ENCODE data around the gene TMEM74B. TPM values are rescaled to one million over a fixed set of nuclear protein-coding genes. Genes with fewer than 3 reads are reported as not detected.

The TMEM74B gene
- total and polyA plus RNA-seq, 4 donors: 0.14 to 3.4 (median 0.59) TPM

DNA sequence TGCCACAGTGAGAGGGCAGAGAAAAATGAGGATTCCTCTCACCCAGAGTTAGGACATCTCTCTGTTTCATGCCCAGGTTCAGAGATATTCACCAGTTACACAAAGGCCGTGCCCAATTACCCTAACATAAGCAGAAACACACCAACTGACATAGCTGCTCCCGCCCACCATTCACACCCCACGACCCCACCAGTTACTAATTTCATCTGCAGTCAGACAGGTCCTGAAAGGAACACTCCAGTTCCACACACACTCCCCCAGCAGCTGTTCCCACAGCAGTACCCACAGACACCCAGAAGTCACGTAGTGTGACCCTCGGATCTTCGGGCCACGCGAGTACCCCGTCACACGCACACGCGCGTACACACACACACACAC is 532 bp downstream of the TMEM74B start:
- no peaks in the 10 kb centered on the region for H3K36me3 ChIP-seq (ENCODE audit: control insufficient read depth in 4 of 4, insufficient read depth in 3 of 4, low read depth in 1 of 4, low read length in 3 of 4)
- H3K4me3 ChIP-seq (ENCODE audit: low read depth in 1 of 3, low read length in 3 of 3): peak overlapping the region in 1 of 3 donors; percentile 67
- no peaks in the 10 kb centered on the region for H3K9me3 ChIP-seq (ENCODE audit: control insufficient read depth in 4 of 4, low read length in 3 of 4)
- H3K9ac ChIP-seq (ENCODE audit: low read depth in 1 of 2, low read length in 2 of 2): no peak overlapping the region
- H3K27me3 ChIP-seq (ENCODE audit: control insufficient read depth in 4 of 4, insufficient read depth in 4 of 4, low read length in 3 of 4): no peaks in the 10 kb centered on the region
- 35% methylated on average over 13 of the region's 13 CpGs for whole genome bisulfite sequencing
- TF ChIP-seq RXRA (IDR thresholded peaks at IDR 0.05): no peak
- TF ChIP-seq GABPA (IDR thresholded peaks at IDR 0.05 in 1 of 2, conservative IDR thresholded peaks at IDR 0.05 in 1 of 2): no peak
- TF ChIP-seq JUND (IDR thresholded peaks at IDR 0.05): no peak
- no peak for TF ChIP-seq HNF4A (conservative IDR thresholded peaks at IDR 0.05)
- TF ChIP-seq, protein P1, sequence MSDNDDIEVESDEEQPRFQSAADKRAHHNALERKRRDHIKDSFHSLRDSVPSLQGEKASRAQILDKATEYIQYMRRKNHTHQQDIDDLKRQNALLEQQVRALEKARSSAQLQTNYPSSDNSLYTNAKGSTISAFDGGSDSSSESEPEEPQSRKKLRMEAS (IDR thresholded peaks at IDR 0.05): no peak
- TF ChIP-seq FOXA1 (IDR thresholded peaks at IDR 0.05): no peak
- TF ChIP-seq NR2F2 (IDR thresholded peaks at IDR 0.05): no peak
- TF ChIP-seq FOXA2 (IDR thresholded peaks at IDR 0.05): no peak
- no peak for TF ChIP-seq EGR1 (IDR thresholded peaks at IDR 0.05; ENCODE audit: low read depth in 2 of 2)
- no peak for TF ChIP-seq RAD21 (IDR thresholded peaks at IDR 0.05)
- TF ChIP-seq, protein P2, sequence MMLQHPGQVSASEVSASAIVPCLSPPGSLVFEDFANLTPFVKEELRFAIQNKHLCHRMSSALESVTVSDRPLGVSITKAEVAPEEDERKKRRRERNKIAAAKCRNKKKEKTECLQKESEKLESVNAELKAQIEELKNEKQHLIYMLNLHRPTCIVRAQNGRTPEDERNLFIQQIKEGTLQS (IDR thresholded peaks at IDR 0.05): no peak
- TF ChIP-seq, protein P3, sequence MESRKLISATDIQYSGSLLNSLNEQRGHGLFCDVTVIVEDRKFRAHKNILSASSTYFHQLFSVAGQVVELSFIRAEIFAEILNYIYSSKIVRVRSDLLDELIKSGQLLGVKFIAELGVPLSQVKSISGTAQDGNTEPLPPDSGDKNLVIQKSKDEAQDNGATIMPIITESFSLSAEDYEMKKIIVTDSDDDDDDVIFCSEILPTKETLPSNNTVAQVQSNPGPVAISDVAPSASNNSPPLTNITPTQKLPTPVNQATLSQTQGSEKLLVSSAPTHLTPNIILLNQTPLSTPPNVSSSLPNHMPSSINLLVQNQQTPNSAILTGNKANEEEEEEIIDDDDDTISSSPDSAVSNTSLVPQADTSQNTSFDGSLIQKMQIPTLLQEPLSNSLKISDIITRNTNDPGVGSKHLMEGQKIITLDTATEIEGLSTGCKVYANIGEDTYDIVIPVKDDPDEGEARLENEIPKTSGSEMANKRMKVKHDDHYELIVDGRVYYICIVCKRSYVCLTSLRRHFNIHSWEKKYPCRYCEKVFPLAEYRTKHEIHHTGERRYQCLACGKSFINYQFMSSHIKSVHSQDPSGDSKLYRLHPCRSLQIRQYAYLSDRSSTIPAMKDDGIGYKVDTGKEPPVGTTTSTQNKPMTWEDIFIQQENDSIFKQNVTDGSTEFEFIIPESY (IDR thresholded peaks at IDR 0.05): no peak
- no peak for TF ChIP-seq SP1 (IDR thresholded peaks at IDR 0.05)
- TF ChIP-seq, protein P4, sequence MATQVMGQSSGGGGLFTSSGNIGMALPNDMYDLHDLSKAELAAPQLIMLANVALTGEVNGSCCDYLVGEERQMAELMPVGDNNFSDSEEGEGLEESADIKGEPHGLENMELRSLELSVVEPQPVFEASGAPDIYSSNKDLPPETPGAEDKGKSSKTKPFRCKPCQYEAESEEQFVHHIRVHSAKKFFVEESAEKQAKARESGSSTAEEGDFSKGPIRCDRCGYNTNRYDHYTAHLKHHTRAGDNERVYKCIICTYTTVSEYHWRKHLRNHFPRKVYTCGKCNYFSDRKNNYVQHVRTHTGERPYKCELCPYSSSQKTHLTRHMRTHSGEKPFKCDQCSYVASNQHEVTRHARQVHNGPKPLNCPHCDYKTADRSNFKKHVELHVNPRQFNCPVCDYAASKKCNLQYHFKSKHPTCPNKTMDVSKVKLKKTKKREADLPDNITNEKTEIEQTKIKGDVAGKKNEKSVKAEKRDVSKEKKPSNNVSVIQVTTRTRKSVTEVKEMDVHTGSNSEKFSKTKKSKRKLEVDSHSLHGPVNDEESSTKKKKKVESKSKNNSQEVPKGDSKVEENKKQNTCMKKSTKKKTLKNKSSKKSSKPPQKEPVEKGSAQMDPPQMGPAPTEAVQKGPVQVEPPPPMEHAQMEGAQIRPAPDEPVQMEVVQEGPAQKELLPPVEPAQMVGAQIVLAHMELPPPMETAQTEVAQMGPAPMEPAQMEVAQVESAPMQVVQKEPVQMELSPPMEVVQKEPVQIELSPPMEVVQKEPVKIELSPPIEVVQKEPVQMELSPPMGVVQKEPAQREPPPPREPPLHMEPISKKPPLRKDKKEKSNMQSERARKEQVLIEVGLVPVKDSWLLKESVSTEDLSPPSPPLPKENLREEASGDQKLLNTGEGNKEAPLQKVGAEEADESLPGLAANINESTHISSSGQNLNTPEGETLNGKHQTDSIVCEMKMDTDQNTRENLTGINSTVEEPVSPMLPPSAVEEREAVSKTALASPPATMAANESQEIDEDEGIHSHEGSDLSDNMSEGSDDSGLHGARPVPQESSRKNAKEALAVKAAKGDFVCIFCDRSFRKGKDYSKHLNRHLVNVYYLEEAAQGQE (IDR thresholded peaks at IDR 0.05): no peak
- H3K27ac ChIP-seq (ENCODE audit: low read depth in 1 of 2, low read length in 2 of 2): no peak overlapping the region
- DNase-seq (ENCODE audit: low spot score): no peak
- H3K4me1 ChIP-seq (ENCODE audit: control insufficient read depth in 4 of 4, insufficient read depth in 4 of 4, low read length in 3 of 4): peaks cover 12 to 32% (median 27%) of the 10 kb centered on the region in 4 donors

DNA sequence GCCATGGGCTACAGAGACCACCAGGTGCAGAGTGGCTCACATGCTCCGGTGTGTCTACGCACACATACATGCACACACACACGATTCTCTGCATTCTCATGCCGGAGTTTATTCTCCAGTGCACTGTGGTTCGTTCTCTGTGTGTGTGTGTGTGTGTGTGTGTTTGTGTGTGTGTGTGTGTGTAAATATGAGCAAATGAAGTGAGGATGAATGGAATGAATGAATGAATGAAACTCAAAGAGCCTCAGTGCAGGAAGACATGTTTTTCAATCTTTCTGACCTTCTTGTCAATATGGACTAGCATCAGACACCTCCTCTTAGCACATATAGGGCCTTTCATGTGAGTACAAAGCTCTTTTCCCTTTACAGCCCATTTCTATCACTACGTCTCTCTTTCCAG is 1.6 kb downstream of the TMEM74B start:
- H3K27ac ChIP-seq (ENCODE audit: low read depth in 1 of 2, low read length in 2 of 2): no peak overlapping the region
- DNase-seq (ENCODE audit: low spot score): no peak
- no peak overlapping the region for H3K4me3 ChIP-seq (ENCODE audit: low read depth in 1 of 3, low read length in 3 of 3)
- 87% methylated on average over 6 of the region's 6 CpGs for WGBS
- no peaks in the 10 kb centered on the region for H3K27me3 ChIP-seq (ENCODE audit: control insufficient read depth in 4 of 4, insufficient read depth in 4 of 4, low read length in 3 of 4)
- no peaks in the 10 kb centered on the region for H3K9me3 ChIP-seq (ENCODE audit: control insufficient read depth in 4 of 4, low read length in 3 of 4)
- no peak overlapping the region for H3K9ac ChIP-seq (ENCODE audit: low read depth in 1 of 2, low read length in 2 of 2)
- H3K4me1 ChIP-seq (ENCODE audit: control insufficient read depth in 4 of 4, insufficient read depth in 4 of 4, low read length in 3 of 4): peaks cover 13 to 36% (median 29%) of the 10 kb centered on the region in 4 donors
- no peaks in the 10 kb centered on the region for H3K36me3 ChIP-seq (ENCODE audit: control insufficient read depth in 4 of 4, insufficient read depth in 3 of 4, low read depth in 1 of 4, low read length in 3 of 4)
- no peak for TF ChIP-seq RAD21 (IDR thresholded peaks at IDR 0.05)
- TF ChIP-seq, protein P4 (IDR thresholded peaks at IDR 0.05): no peak
- no peak for TF ChIP-seq HNF4A (conservative IDR thresholded peaks at IDR 0.05)
- TF ChIP-seq, protein P5, sequence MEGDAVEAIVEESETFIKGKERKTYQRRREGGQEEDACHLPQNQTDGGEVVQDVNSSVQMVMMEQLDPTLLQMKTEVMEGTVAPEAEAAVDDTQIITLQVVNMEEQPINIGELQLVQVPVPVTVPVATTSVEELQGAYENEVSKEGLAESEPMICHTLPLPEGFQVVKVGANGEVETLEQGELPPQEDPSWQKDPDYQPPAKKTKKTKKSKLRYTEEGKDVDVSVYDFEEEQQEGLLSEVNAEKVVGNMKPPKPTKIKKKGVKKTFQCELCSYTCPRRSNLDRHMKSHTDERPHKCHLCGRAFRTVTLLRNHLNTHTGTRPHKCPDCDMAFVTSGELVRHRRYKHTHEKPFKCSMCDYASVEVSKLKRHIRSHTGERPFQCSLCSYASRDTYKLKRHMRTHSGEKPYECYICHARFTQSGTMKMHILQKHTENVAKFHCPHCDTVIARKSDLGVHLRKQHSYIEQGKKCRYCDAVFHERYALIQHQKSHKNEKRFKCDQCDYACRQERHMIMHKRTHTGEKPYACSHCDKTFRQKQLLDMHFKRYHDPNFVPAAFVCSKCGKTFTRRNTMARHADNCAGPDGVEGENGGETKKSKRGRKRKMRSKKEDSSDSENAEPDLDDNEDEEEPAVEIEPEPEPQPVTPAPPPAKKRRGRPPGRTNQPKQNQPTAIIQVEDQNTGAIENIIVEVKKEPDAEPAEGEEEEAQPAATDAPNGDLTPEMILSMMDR (IDR thresholded peaks at IDR 0.05; ENCODE audit: low read depth, low read length, missing input control): no peak
- TF ChIP-seq, protein P1 (IDR thresholded peaks at IDR 0.05): no peak
- no peak for TF ChIP-seq TAF1 (conservative IDR thresholded peaks at IDR 0.05)
- no peak for TF ChIP-seq EGR1 (IDR thresholded peaks at IDR 0.05; ENCODE audit: low read depth in 2 of 2)
- TF ChIP-seq YY1 (IDR thresholded peaks at IDR 0.05): no peak
- no peak for TF ChIP-seq FOXA2 (IDR thresholded peaks at IDR 0.05)
- TF ChIP-seq, protein P3 (IDR thresholded peaks at IDR 0.05): no peak
- TF ChIP-seq JUND (IDR thresholded peaks at IDR 0.05): no peak
- TF ChIP-seq, protein P2 (IDR thresholded peaks at IDR 0.05): no peak
- no peak for TF ChIP-seq SP1 (IDR thresholded peaks at IDR 0.05)

Data from liver (tissue), 9 donors.